GM19455 (cell line): ENCODE measurements around the gene PERCC1.
"Not testable (repeated sequence)": the region's sequence is repeated elsewhere in the genome, so short reads cannot be mapped to it uniquely, and the experiment has no call there.

ENCODE experiments used
- ATAC-seq: cut with Tn5 transposase; IDR thresholded peaks from one replicate; pipeline ENCODE4 v1.9.1; 2021; ENCODE audit not compliant: unreplicated experiment

The PERCC1 gene

DNA sequence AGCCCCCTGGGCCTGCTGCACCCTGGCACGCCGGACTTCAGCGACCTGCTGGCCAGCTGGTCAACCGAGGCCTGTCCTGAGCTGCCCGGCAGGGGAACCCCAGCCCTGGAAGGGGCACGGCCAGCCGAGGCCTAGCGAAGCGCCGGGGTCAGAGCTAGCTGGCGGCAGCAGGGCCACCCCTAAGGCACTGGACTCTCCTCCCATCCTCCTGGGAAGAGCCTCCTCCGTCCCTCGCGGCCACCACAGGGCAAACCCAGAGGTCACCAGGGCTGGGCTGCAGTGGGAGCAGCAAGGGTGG is 2.3 kb downstream of the PERCC1 start:
- no peak for ATAC-seq

DNA sequence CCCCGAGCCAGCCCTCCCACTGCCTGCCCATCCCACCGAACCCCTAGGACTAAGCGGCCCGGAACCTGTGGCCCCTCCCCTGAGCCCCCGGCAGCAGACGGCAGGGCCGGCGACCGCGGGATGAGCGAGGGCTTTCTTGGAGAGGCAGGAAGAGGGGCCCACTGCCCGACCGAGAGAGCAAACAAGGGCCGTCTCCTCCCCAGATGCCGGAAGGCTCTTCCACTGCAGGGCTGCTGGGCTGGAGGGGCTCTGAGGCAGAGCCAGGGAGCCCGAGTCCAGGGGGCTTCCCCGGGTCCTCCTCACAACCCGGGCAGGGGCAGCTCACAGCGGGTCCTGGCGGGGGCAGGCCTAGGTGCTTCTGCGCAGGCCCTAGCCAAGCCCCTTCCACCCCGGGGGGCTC is 2.9 kb downstream of the PERCC1 start:
- ATAC-seq: no peak

DNA sequence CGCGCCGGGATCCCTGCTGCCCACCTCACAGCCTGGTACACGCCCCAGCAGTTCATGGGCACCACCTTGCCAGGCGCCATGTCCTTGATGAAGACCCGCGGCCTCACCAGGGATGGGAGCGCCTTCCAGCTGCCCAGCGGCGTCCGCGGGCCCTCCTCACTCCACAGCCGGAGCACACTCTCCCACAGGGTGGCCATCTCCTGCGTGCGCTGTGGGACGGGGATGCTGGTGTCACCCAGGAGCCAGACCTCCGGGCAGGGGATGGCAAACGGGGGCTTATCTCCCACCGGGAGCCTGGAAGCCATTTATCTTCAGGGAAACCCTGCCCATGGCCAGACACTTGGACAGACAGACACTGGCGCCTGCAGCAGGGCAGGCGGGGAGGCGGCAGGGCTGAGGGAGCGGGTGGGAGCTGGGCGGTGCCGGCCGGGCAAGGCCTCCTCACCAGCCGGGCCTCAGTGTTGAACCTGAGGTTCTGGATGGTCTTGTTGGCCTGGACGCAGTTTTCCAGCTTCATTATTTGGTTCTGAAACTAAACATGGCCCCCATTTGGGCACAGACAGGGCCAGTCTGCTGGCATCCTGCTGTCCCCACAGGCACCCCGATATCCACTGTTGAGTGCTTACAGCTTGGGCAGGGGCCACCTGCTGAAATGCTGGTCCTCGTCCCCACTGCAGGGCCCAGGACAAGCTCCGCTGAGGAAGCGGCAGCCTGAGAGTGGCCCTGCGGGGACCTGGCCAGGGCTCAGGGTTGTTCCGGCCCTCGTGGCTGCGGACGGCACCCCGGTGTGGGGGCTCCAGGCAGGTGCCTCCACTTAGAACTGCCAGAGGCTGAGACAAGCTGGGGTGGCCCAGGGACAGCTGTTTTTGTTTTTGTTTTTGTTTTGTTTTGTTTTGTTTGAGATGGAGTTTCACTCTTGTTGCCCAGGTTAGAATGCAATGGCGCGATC is 4.0 kb downstream of the PERCC1 start:
- ATAC-seq: no peak

DNA sequence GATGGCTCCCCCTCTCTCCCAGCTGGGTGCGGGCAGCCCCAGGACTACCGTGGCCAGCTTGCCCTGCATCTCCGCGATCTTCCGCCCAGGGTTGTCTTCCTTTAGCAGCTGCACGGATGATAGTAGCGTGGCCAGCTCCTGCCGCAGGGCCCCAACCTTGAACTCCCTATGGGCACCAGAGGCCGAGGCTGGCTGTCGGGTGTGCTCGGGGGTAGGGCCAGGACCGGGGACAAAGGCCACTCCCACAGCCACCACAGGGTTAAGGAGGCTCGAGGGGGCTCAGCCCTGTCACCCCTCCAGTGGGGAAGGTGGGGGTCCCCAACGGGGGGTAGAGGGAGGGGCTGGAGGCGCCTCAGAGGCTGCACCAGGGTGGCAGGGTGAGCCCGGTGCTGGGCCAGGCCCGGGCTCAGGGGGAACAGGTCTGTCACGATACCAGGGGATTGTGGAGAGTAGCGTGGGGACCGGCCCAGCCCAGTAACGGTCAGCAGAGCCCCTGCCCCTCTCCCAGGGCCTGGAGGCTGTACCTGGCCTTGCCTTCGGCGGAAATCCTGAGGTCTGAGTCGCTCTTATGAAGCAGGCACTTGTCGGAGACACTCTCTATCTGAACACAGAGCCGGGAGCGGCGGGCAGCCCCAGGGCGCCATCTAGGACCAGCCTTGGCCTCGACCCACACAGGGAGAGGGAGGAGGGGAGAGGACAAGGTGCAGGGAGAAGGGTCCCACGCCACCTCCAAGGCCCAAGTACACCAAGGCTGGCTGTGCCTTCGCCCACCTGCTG is 5.2 kb downstream of the PERCC1 start:
- no peak for ATAC-seq

DNA sequence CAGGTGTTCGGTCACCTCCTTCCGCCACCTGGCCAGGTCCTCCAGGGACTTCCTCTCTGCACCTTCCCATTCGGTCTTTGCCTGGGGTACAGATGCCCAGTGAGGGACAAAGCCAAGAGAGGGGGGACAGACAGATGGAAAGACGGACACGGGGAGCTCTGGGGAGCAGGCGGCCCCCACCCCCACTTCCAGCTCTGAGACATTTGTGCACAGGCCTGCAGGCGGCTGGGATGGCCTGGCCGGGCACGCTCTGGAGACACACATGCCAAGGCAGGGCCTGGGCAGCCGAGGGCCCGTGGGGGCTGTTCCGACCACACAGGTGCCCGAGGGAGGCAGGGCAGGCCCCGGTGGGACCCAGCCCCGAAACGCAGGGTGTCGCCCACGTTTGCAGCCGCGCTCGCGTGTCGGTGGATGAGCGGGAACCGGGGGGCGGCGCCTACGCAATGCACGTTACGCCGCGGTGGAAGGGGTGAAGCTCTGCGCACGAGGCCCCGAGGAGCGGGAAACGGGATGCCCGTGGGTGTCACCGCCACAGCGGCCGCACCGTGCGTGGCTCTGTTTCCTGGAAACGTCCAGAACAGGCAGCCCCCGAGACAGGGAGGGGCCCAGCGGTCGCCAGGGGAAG is 6.0 kb downstream of the PERCC1 start:
- no peak for ATAC-seq

DNA sequence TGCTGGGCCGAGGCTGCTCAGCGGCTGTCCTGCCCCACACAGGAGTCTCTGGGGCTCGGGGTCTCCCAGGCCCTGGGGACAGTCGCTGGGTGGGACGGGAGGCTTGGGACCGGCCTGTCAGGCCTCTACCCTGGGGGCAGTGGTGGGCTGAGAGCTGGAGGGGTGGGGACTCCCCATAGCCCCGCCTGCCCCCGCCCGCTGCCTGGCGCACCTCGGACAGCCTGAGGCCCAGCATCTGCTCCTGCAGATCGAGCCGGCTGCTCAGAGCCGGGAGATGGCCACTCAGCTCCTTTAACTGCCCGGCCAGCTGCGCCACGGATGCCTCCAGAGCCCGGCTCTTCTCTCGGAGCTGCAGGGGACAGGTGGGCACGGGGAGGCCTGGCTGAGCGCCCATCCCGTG is 6.7 kb downstream of the PERCC1 start:
- no peak for ATAC-seq

DNA sequence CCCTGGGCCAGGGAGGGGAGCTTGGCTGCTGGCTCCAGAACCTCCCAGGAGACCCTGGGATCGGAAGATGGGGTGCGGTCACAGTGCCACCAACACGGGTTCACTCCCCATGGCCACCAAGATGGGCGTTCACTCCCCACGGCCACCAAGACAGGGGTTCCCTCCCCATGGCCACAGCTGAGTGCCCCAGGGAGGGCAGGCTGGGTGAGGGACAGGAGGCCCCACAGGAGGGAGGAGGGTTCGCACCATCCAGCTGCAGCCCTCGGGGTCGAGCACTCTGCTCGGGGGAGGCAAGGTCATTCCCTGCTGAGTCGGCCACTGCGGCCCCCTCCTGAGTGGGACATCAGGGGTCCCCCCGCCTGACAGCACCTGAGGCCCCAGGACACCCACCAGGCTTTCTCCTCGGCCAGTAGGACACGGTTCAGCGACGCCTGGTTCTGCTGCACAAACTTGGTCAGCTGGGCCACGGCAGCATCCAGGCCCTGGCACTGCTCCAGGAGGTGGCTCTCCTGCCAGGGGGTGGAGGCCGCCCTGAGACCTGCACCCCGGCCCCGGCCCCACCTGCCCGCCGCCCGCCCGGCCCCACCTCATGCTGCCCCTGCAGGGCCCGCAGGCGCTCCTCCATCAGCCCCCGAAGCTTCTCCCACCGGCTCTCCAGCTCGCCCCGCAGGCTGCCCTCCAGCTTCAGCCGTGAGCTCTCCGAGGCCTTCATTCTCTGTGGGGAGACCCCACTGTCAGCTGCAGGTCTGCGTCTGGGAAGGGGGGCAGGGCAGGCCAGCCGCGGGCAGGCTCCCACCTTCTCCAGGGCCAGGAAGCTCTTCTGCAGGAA is 7.6 kb downstream of the PERCC1 start:
- ATAC-seq: no peak

DNA sequence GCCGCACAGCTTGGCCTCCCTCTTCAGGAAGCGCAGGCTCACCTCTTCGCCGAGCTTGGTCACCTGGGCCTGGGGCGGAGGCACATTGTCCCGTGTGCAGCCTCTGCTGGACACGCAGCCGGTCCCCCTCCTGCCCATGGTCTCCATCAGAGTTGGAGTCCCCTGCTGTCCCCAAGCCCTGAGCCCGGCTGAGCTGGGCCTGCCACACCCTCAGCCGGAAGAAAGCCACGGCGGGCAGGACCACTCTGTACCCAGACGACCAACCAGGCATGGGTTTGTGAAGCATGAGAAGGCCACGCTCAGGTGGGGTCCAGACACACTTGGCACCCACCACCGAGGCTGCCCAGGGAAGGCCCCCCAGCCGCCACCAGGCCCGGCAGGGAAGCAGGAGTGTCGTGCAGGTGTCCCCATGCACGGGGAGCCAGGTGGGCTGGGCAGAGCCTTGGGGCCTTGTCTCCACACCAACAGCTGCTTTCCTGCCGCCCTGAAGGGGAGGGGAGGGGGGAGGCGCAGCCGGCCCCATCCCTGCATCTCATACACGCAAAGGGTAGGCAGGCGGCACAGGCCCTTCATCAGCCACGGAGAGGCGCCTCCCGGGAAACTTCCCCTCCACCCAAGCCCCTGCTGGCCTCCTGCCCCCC is 8.3 kb downstream of the PERCC1 start:
- ATAC-seq: no peak

DNA sequence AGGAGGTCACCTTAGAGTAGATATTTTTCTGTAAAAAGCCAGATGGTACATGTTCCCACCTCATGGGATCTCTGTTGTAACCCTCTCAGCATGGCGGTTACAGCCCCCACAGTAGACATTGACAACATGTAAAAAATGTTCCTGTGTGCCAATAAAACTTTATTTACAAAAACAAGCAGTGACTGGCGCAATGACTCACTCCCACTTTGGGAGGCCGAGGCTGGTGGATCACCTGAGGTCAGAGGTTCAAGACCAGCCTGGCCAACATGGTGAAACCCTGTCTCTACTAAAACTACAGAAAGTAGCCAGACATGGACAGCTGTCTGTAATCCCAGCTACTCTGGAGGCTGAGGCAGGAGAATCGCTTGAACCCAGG is 8.8 kb downstream of the PERCC1 start:
- ATAC-seq: not testable (repeated sequence)

DNA sequence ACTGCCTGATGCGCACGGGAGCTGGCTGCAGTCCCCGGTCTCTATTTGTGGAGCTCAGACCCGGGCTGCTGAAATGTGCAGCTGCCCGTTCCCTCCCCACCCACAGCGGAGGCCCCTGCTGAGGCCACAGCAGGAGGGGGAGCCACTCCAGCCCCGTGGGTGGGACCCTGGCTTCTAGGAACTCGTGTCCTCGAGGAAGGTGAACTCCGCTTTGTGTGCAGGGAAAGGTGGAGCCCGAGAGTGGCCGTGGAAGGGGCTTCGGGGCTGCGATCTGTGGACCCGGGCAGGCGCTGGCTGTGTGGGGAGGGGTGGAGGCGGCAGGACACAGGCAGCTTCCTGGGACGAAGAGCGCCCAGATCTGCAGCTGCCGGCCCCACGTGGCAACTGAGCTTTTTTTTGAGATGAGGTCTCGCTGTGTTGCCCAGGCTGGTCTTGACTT is 10.5 kb downstream of the PERCC1 start:
- no peak for ATAC-seq

DNA sequence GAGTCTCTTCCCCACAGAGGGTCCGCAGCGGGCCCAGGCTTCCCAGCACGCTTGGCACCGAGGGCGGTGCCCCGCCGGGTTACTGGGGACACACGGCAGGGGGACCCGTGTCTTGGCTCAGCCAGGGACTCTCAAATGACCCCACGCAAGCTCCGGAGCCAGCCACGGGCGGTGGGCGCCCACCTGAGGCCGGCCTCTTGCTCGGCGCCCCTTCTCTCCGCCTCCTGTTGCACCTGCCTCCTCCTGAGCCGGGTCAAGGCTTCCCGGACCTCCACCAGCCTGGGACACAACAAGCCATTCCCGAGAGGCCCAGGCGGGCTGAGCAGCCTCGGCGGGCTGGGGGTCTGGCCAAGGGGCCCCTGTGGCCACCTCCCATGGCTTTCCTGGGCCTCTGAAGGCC is 11.8 kb downstream of the PERCC1 start:
- no peak for ATAC-seq

DNA sequence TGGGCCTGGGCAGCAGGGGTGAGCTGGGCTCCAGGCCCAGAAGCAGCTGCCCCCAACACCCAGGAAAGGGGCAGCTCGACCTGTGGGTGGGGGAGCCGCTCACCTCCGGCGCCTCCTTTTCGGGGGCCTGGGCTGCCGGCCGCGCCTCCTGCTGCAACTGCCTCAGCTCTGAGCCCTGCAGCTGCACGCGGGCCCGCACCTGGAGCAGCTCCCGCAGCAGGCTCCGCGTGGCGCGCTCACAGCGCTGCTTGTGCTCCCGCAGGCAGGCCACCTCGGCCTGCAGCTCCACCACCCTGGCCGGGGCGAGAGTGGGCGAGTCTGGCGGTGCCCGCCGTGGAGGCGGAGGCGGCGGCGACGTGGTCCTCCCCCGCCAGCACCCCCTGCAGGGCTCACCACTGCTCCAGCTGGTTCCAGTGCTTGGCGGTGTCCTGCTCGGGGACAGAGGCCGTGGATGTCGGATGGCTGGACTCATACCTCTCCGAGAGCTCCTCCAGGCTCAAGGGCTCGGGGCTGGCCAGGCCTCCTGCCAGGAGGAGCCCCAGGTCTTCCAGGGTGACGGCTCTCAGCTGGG is 12.6 kb downstream of the PERCC1 start:
- ATAC-seq: no peak

DNA sequence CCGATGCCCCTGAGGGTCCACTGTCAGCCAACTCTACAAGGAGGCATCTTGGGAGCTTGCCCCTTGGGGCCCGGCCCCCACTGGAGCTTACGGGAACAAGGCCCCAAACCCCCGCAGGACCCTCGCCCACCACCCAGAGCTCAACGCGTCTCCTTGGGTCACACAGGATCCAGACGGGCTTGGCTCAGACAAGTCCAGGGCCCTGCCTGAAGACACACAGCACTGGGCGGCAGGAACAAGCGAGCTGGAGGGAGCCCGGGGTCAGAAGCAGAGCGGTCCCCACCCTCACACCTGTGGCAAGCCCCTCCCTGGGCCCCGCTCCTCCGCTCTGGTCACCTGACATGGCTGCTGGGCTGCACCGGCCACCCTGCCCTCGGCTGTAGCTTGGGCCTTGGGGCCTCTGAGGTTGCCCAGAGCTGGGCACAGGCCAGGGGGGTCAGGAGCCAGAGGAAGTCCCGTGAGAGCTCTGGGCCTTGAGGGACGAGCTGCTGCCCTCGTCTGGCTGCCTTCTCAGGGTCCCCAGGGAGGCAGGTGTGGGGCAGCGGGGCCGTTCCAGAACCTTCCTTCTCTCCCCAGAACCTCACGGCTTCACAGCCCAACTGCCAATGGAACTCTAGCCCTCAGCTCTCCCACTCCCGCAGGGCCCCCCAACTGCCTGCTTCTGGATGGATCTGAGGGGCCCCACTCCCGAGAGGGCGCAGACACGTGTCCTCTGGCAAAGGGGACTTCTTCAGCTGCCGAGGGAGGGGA is 13.3 kb downstream of the PERCC1 start, which contains the start of gene CCDC154:
Gene CCDC154, minus strand, starts transcription at position 577 of the 750 bp plus-strand sequence. Its CDS starts 234 bp downstream, at position 343.
- ATAC-seq: no peak

DNA sequence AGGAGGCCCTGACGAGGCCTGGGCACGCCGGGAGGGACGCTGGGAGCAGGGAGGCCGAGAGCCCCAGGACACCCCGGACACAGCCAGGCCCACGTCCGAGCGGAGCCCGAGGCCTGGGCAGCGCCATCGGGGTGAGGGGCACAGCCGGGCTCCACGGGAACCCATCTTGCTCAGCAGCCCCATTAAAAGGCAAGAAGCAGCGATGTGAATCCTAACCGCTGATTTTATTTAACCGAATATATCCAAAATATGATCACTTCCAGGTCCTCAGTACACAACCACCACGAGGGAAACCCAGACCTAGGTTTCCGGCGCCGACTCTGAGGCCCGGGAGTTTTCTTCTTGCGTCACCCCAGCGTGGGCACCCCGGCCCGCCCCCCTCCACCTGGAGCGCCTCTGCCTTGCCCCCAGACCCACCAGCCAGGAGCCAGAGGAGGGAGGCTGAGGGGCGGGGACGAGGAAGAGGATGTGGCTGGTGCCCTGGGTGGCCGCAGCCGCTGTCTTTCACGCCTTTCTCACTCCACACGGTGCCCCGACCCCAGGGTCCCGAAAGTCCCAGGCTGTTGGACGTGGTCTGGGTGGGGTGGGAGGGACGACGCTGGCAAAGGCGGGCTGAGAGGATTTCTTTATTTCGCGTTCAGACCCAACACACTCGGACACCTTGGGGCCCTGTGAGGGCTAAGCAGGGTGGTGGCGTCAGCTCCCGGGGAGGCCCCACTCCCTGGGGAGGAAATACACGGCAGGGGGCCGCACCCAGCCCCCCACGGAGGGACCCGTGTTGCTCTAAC is 14.0 kb downstream of the PERCC1 start:
- ATAC-seq: no peak

DNA sequence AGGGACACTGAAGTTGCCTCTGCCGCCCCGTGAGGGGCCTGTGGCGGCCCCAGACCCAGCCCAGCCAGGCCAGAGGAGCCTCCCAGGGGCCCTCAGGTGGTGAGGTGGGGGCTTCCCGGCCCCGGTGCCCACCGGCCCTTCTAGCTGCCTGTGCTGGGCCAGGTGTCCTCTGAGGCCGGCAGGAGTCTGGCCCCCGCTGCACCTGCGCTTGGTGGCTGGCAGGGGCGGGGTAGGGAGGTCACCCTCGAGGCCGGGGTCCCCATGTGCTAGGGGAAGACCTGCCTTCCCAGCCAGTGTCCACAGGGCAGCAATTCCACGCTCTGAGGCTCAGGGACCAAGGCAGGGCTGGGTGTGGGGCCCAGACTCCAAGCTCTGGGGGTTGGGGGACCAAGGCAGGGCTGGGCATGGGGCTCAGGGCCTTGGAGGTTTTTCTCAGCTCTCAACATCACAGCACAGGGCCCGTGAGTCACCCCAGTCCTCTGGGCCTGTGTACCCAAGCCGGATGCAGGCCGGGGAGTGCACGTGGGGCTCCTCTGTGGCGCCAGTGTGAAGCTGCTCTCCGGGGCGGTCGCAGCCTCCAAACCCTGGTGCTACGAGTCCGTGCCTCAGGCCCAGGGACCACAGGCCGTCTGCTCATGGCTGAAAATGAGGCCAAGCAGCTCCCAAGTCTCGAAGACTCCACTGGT is 14.8 kb downstream of the PERCC1 start:
- no peak for ATAC-seq

DNA sequence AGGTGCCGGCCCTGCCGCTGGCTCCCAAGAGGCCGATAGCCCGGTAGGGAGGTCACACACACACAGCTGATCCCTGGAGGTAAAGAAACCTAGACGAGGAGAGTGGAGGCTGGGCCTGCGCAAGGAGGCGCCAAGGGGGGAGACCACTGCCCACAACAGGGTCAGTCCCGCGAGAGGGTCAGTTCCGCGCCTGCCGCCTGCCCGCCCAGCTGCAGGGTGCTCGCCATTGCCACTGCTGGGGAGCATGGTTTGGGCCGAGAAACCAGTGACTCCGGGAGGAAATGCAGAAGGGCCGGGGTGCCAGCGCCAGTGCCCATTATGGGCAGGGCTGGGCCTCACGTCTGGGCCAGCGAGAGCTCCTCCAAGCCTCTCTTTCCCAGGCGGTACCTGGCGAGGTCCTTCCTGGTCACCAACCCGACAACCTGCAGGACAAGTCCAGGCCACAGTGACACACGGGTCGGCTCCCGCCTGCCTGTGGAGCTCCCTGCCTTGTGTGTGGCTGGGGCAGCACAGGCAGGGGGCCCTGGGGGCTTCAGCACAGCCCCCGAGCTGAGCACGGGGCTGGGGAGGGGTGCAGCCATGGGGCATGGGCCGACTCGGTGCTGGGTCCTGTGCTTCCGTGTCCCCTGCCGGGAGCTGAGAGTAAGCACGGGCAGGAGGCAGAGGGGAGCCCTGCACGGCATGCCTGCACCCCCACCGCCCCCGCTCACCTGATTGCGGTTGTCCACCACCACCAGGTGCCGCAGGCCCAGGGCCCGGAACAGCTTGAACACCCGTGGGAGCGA is 15.6 kb downstream of the PERCC1 start:
- no peak for ATAC-seq

DNA sequence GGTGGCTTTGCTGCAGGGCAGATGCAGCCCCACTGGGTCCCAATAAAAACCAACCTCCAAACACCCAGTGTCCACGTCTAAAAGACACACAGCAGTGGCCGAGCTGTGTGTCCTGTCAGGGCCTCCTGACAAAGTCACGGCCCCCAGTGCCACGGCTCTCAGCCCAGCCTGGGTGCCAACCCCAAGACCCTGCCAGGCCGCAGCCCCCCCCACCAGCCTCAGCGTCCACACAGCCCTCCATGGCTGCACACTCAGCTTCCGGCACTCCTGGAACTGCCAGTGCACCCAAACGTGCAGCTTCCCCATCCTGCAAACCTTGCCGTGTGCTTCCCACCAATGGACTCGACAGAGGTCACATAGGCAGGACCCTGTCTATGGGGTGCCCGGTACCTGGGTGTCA is 17.1 kb downstream of the PERCC1 start:
- no peak for ATAC-seq
